Natural killer cell (primary cell): Measurements from ENCODE around the gene PNPO. TPM values are rescaled to one million over a fixed set of nuclear protein-coding genes. Genes with fewer than 3 reads are reported as not detected.

Experiments
- ATAC-seq, 3 donors: fragments of 150-1000 bp in 2 of 3; fragments of 200-7000 bp in 1 of 3; cut with Tn5 transposase; 1 replicate in 1 of 3; 2 replicates in 2 of 3; pipeline ENCODE4 v1.10.0; 2021; ENCODE audit warnings: mild to moderate bottlenecking in 2 of 3, moderate library complexity in 2 of 3
- DNase-seq, 2 donors: peaks; one replicate each; pipeline versions ENCODE4 v3.0.0 to v3.0.0-alpha.2; 2013 to 2021; ENCODE audit warnings: mixed read lengths in 1 of 2
- H3K27ac ChIP-seq: one replicate; pipeline ENCODE4 v1.5.1; 2013; ENCODE audit warnings: mild to moderate bottlenecking, low read length
- H3K27me3 ChIP-seq: one replicate; pipeline ENCODE4 v1.6.1; 2013; ENCODE audit warnings: low read length; ENCODE audit not compliant: control insufficient read depth, insufficient read depth
- H3K36me3 ChIP-seq: one replicate; pipeline ENCODE4 v1.6.1; 2013; ENCODE audit warnings: low read length; ENCODE audit not compliant: control insufficient read depth, insufficient read depth
- H3K4me1 ChIP-seq: one replicate; pipeline ENCODE4 v1.6.1; 2013; ENCODE audit warnings: low read length; ENCODE audit not compliant: control insufficient read depth, insufficient read depth
- H3K4me3 ChIP-seq: one replicate; pipeline ENCODE4 v1.5.1; 2013; ENCODE audit warnings: low read length
- H3K9me3 ChIP-seq: one replicate; pipeline ENCODE4 v1.6.1; 2013; ENCODE audit warnings: low read length; ENCODE audit not compliant: control insufficient read depth, insufficient read depth
- H3K27ac Mint-ChIP-seq, 2 donors: one replicate each; pipeline ENCODE4 v1.8.0; 2022; ENCODE audit warnings: mild to moderate bottlenecking in 2 of 2, mixed read lengths in 2 of 2, moderate library complexity in 1 of 2
- H3K27me3 Mint-ChIP-seq, 2 donors: one replicate each; pipeline ENCODE4 v1.8.0; 2022; ENCODE audit warnings: low read depth in 2 of 2, mixed read lengths in 2 of 2
- H3K36me3 Mint-ChIP-seq: one replicate; pipeline ENCODE4 v1.8.0; 2022; ENCODE audit warnings: mixed read lengths
- H3K4me1 Mint-ChIP-seq, 2 donors: one replicate each; pipeline ENCODE4 v1.8.0; 2022; ENCODE audit warnings: mixed read lengths in 2 of 2
- H3K4me3 Mint-ChIP-seq: one replicate; pipeline ENCODE4 v1.8.0; 2022; ENCODE audit warnings: mild to moderate bottlenecking, moderate library complexity, mixed read lengths
- H3K9me3 Mint-ChIP-seq, 2 donors: one replicate each; pipeline ENCODE4 v1.8.0; 2022; ENCODE audit warnings: mixed read lengths in 2 of 2
- whole genome bisulfite sequencing: methylation state at CpG from one replicate; pipeline ENCODE4 v1.1.7; 2013; ENCODE audit warnings: missing lambda C conversion rate; ENCODE audit not compliant: insufficient coverage; 5-methylcytosine and 5-hydroxymethylcytosine counted together
- intact Hi-C: fragments of 100-400 bp; cut with micrococcal nuclease; formaldehyde crosslinking; loops from one replicate; pipeline ENCODE4 v1.14.2; 2022
- total RNA-seq, 4 donors: library from RNA; stranded (reverse); fragments of 120-200 nt in 1 of 4; gene quantifications; one replicate each; pipeline versions ENCODE4 v1.2.3 to v1.2.4, GENCODE V29; 2013 to 2022
- TF ChIP-seq, protein P1 (sequence below): fragments of 200-600 bp; IDR thresholded peaks from one replicate; pipeline ENCODE4 v1.8.0; 2022; ENCODE audit warnings: antibody characterized with exemption

Gene PNPO
- total RNA-seq, 3 donors from 2014 or later (not counting 1 experiment from before 2014, with no cell fraction given): 6.0 to 10.9 (median 9.3) TPM

- TF ChIP-seq, protein P1, sequence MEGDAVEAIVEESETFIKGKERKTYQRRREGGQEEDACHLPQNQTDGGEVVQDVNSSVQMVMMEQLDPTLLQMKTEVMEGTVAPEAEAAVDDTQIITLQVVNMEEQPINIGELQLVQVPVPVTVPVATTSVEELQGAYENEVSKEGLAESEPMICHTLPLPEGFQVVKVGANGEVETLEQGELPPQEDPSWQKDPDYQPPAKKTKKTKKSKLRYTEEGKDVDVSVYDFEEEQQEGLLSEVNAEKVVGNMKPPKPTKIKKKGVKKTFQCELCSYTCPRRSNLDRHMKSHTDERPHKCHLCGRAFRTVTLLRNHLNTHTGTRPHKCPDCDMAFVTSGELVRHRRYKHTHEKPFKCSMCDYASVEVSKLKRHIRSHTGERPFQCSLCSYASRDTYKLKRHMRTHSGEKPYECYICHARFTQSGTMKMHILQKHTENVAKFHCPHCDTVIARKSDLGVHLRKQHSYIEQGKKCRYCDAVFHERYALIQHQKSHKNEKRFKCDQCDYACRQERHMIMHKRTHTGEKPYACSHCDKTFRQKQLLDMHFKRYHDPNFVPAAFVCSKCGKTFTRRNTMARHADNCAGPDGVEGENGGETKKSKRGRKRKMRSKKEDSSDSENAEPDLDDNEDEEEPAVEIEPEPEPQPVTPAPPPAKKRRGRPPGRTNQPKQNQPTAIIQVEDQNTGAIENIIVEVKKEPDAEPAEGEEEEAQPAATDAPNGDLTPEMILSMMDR: no peak
- Mint-ChIP-seq H3K4me1 (no peaks in the 10 kb centered on the region), H3K36me3 (no peaks in the 10 kb centered on the region), H3K27me3 (no peaks in the 10 kb centered on the region), H3K27ac (no peak overlapping the region), H3K9me3 (no peaks in the 10 kb centered on the region), H3K4me3 (no peak overlapping the region)
- H3K9me3 ChIP-seq: no peaks in the 10 kb centered on the region
- no peak for DNase-seq
- ATAC-seq: no peak
- no peak overlapping the region for H3K4me3 ChIP-seq
- H3K27ac ChIP-seq: no peak overlapping the region
- intact Hi-C loops: no loop called here
- no peaks in the 10 kb centered on the region for H3K4me1 ChIP-seq
- 87% methylated on average over 7 of the region's 7 CpGs for WGBS
- H3K36me3 ChIP-seq: no peaks in the 10 kb centered on the region
- H3K27me3 ChIP-seq: no peaks in the 10 kb centered on the region
Observed at GRCh38 chr17:47997586-47997985, 56.2 kb downstream of the PNPO start.

GRCh38 chr17:47998044-47998443 lies 56.7 kb downstream of the PNPO start:
- H3K27me3 ChIP-seq: no peaks in the 10 kb centered on the region
- H3K27ac ChIP-seq: no peak overlapping the region
- ATAC-seq (no peak), DNase-seq (no peak)
- TF ChIP-seq, protein P1: no peak
- H3K9me3 Mint-ChIP-seq: no peaks in the 10 kb centered on the region
- no peaks in the 10 kb centered on the region for H3K36me3 ChIP-seq
- H3K9me3 ChIP-seq: no peaks in the 10 kb centered on the region
- peaks cover 2% of the 10 kb centered on the region for H3K4me1 ChIP-seq
- H3K27me3 Mint-ChIP-seq: no peaks in the 10 kb centered on the region
- H3K27ac Mint-ChIP-seq: no peak overlapping the region
- H3K4me3 Mint-ChIP-seq: no peak overlapping the region
- H3K4me3 ChIP-seq: no peak overlapping the region
- intact Hi-C loops: no loop called here
- H3K4me1 Mint-ChIP-seq: no peaks in the 10 kb centered on the region
- 89% methylated on average over 7 of the region's 7 CpGs for WGBS
- no peaks in the 10 kb centered on the region for H3K36me3 Mint-ChIP-seq

Other genes with a start within 250 kb of the PNPO start
- 10 to 100 TPM; 21.4 to 38.9 (median 37.6) TPM for gene TBKBP1, start 247.4 kb upstream of the PNPO start, total RNA-seq
- gene TBX21, start 208.3 kb upstream of the PNPO start, total RNA-seq: 100 to 1,000 TPM; 234 to 328 (median 257) TPM
- gene OSBPL7, start 119.8 kb upstream of the PNPO start, total RNA-seq: 100 to 1,000 TPM; 113 to 162 (median 119) TPM
- 100 to 1,000 TPM; 106 to 232 (median 144) TPM for gene MRPL10, start 110.0 kb upstream of the PNPO start, total RNA-seq
- 1 to 10 TPM; 1.7 to 3.1 (median 2.7) TPM for gene LRRC46, start 109.9 kb upstream of the PNPO start, total RNA-seq
- gene SCRN2, start 100.3 kb upstream of the PNPO start, total RNA-seq: 10 to 100 TPM; 33.7 to 38.0 (median 35.7) TPM
- gene SP6, start 90.4 kb upstream of the PNPO start, total RNA-seq: under 1 TPM in 2 of 3 donors, not detected in 1; 0.09 TPM
- 10 to 100 TPM; 29.4 to 44.1 (median 33.1) TPM for gene SP2, start 45.3 kb upstream of the PNPO start, total RNA-seq
- not detected for gene PRR15L, start 16.3 kb downstream of the PNPO start, total RNA-seq
- 100 to 1,000 TPM; 289 to 300 (median 292) TPM for gene CDK5RAP3, start 29.5 kb downstream of the PNPO start, total RNA-seq
- gene COPZ2, start 96.2 kb downstream of the PNPO start, total RNA-seq: 10 to 100 TPM; 15.9 to 19.1 (median 16.5) TPM
- 10 to 100 TPM; 38.6 to 53.4 (median 47.5) TPM for gene NFE2L1, start 106.8 kb downstream of the PNPO start, total RNA-seq
- gene CBX1, start 159.9 kb downstream of the PNPO start, total RNA-seq: 10 to 100 TPM; 16.9 to 25.4 (median 22.6) TPM
- 10 to 100 TPM; 22.4 to 43.2 (median 33.2) TPM for gene SNX11, start 166.2 kb downstream of the PNPO start, total RNA-seq